Measurements from ENCODE around the gene NLGN1.

DNA sequence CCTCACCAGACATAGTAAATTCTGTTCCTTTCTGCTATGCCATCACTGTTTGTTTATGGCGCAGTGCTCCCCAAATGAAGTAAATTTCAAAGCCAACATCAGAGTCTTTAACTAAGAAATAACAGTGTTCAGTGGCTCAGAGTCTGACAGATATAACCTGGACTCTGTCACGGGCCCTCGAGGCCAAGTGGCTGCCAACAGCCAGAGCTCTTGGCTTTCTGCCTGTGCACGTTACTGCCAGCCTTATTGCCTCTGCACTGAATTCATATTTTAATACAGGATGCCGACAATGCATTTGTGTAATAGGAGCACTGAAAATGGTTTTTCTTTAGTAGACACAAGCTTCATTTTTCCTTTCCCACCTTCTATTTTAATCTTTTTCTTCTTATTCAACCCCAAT is 219.9 kb downstream of the NLGN1 start:
- TF ChIP-seq GATA3 (IDR thresholded peaks at IDR 0.05; ENCODE audit: low read depth, low read length) = no peak
- no peak for TF ChIP-seq GATA2 (IDR thresholded peaks at IDR 0.05; ENCODE audit: low read depth, low read length)

Measured in SH-SY5Y (cell line).